MCF 10A (cell line): Measurements from ENCODE around the gene SCN1B. TPM values are rescaled to one million over a fixed set of nuclear protein-coding genes. Genes with fewer than 3 reads are reported as not detected.
"Not testable (repeated sequence)": the region's sequence is repeated elsewhere in the genome, so short reads cannot be mapped to it uniquely, and the experiment has no call there.

Experiments used
- BruUV-seq: library from RNA; stranded (reverse); fragments of 400-500 nt; replicated peaks from 2 replicates; lab custom pipeline; 2021; lab: Mats Ljungman, UMichigan
- CTCF ChIA-PET: fragments of 300-600 bp; sonication (Branson Sonifier 250); formaldehyde crosslinking; extraction: SDS; loops from one replicate; lab custom pipeline; 2021; ENCODE audit warnings: antibody characterized with exemption, inconsistent platforms; lab: Yijun Ruan, JAX
- POLR2A ChIA-PET: fragments of 300-600, 350-650 bp; sonication (Branson Sonifier 250); formaldehyde crosslinking; extraction: SDS; loops from one replicate; lab custom pipeline; 2020; ENCODE audit warnings: antibody characterized with exemption, inconsistent platforms; lab: Yijun Ruan, JAX
- DNase-seq: peaks from one replicate; pipeline ENCODE4 v3.0.0-alpha.2; 2018; ENCODE audit not compliant: unreplicated experiment
- H3K27ac Mint-ChIP-seq: one replicate; pipeline ENCODE4 v1.8.0; 2022; ENCODE audit warnings: mild to moderate bottlenecking, low read depth, mixed read lengths; ENCODE audit not compliant: unreplicated experiment
- H3K27me3 Mint-ChIP-seq: one replicate; pipeline ENCODE4 v1.8.0; 2022; ENCODE audit warnings: mixed read lengths; ENCODE audit not compliant: insufficient read depth, unreplicated experiment
- H3K36me3 Mint-ChIP-seq: one replicate; pipeline ENCODE4 v1.8.0; 2022; ENCODE audit warnings: mild to moderate bottlenecking, moderate library complexity, mixed read lengths; ENCODE audit not compliant: insufficient read depth, unreplicated experiment
- H3K4me1 Mint-ChIP-seq: one replicate; pipeline ENCODE4 v1.8.0; 2022; ENCODE audit warnings: mixed read lengths; ENCODE audit not compliant: insufficient read depth, unreplicated experiment
- H3K4me3 Mint-ChIP-seq: one replicate; pipeline ENCODE4 v1.8.0; 2022; ENCODE audit warnings: mild to moderate bottlenecking, moderate library complexity, mixed read lengths; ENCODE audit not compliant: unreplicated experiment
- H3K9me3 Mint-ChIP-seq: one replicate; pipeline ENCODE4 v1.8.0; 2022; ENCODE audit warnings: mixed read lengths; ENCODE audit not compliant: unreplicated experiment
- CTCF ChIP-seq: fragments of 200-600 bp; IDR thresholded peaks from one replicate; pipeline ENCODE4 v1.8.0; 2022; ENCODE audit warnings: antibody characterized with exemption, mild to moderate bottlenecking; ENCODE audit not compliant: unreplicated experiment
- intact Hi-C: fragments of 100-400 bp; cut with micrococcal nuclease; formaldehyde crosslinking; loops from 2 replicates; pipeline ENCODE4 v1.14.1; 2022
- total RNA-seq: library from RNA; stranded (reverse); gene quantifications from 2 replicates; pipeline ENCODE4 v1.2.3, GENCODE V29; 2022

SCN1B gene
- total RNA-seq, 1 experiment from 2014 or later, result 0.19 TPM

DNA sequence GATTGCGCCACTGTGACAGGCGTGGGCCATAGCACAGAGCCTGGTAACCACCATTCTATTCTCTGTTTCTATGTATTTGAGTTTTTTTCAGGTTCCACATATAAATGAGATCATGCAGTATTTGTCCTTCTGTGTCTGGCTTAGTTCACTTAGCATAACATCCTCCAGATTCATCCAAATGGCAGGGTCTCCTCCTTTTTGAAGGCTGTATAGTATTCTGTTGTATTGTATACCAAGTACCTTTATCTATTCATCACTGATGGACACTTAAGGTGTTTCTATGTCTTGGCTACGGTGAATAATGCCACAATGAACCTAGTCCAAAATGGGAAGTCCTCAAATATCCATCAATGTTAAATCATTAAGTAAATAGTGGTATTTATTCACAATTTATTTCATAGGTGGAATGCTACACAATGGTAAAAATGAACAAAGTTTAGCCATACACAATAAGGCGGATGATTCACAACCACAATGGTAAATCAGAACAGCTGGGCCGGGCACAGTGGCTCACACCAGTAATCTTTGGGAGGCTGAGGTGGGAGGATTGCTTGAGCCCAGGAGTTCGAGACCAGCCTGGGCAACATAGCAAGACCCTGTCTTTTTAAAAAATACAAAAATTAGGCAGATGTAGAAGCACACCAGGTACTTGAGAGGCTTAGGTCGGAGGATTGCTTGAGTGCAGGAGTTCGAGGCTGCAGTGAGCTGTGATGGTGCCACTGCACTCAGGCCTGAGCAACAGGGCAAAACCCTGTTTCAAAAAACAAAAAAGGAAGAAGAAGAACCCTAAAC lies 38.5 kb upstream of the SCN1B start:
- no peaks in the 10 kb centered on the region for H3K4me1 Mint-ChIP-seq
- POLR2A ChIA-PET, result no interaction called here
- no peak overlapping the region for H3K27ac Mint-ChIP-seq
- DNase-seq, result no peak
- peaks cover 13% of the 10 kb centered on the region for H3K27me3 Mint-ChIP-seq
- H3K36me3 Mint-ChIP-seq, result no peaks in the 10 kb centered on the region
- TF ChIP-seq CTCF, result no peak
- CTCF ChIA-PET, result interaction anchor here (0.6 to 0.7 kb wide), 3 partner anchors 18 to 42 kb away, joined by 3 to 5 read pairs (median 3); no protein-coding TSS in a partner anchor
- no TSS peak for BruUV-seq
- no peaks in the 10 kb centered on the region for H3K9me3 Mint-ChIP-seq
- intact Hi-C loops, result no loop called here
- no peak overlapping the region for H3K4me3 Mint-ChIP-seq

DNA sequence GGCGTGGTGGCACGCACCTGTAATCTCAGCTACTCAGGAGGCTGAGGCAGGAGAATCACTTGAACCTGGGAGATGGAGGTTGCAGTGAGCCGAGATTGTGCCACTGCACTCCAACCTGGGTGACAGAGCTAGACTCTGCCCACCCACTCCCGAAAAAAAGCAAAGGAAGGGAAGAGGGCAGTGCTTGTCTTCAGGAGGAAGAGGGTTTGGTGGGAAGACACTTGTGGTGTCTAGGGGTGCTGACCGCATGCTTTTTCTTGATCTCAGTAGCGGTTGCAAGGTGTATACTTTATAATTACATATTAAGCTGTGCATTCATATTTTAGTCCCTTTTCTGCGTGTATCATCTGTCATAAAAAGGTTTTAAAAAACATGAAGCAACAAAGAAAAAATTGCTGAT lies 37.7 kb upstream of the SCN1B start:
- not testable (repeated sequence) for H3K9me3 Mint-ChIP-seq, BruUV-seq
- CTCF ChIA-PET, result interaction anchor here (0.7 kb wide), 1 partner anchor 43 kb away, joined by 3 read pairs; no protein-coding TSS in a partner anchor

DNA sequence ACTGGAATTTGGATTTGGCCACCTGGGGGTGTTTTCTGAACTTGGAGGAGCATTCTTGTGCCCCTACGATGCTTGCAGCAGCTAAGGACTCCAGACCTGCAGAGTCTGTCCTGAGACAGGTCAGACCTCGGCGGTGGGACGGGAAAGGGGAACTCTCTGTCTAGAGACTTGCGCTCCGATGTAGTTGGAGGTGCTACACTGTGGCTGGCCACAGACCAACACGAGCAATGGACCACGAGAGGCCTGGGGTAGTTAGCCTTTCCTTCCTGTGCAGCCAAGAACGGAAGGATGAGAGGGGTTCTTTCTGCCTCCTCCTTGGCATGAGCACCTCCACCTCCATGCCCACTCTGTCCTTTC lies 36.0 kb upstream of the SCN1B start:
- no peak overlapping the region for H3K27ac Mint-ChIP-seq
- no peak for DNase-seq
- intact Hi-C loops, result no loop called here
- H3K9me3 Mint-ChIP-seq, result no peaks in the 10 kb centered on the region
- ChIA-PET CTCF (interaction anchor here (0.9 to 1.2 kb wide), 2 partner anchors 16 to 19 kb away, joined by 3 to 4 read pairs; no protein-coding TSS in a partner anchor), POLR2A (interaction anchor here (0.7 kb wide), 1 partner anchor 12 kb away, joined by 7 read pairs; no protein-coding TSS in a partner anchor)
- BruUV-seq, result no TSS peak
- H3K4me3 Mint-ChIP-seq, result no peak overlapping the region
- no peak for TF ChIP-seq CTCF
- no peaks in the 10 kb centered on the region for H3K36me3 Mint-ChIP-seq
- peaks cover 7% of the 10 kb centered on the region for H3K4me1 Mint-ChIP-seq
- H3K27me3 Mint-ChIP-seq, result peaks cover 13% of the 10 kb centered on the region

More for the DNA sequence above, 37.7 kb upstream of the SCN1B start:
- H3K4me3 Mint-ChIP-seq, intact Hi-C loops, H3K36me3 Mint-ChIP-seq, DNase-seq, H3K4me1 Mint-ChIP-seq, H3K27ac Mint-ChIP-seq, POLR2A ChIA-PET: not testable (repeated sequence)
- peaks cover 13% of the 10 kb centered on the region for H3K27me3 Mint-ChIP-seq

- Mint-ChIP-seq H3K4me1 (peaks cover 7% of the 10 kb centered on the region), H3K36me3 (no peaks in the 10 kb centered on the region), H3K27me3 (peaks cover 9% of the 10 kb centered on the region), H3K4me3 (no peak overlapping the region), H3K27ac (no peak overlapping the region), H3K9me3 (no peaks in the 10 kb centered on the region)
- no TSS peak for BruUV-seq
- ChIA-PET CTCF (interaction anchor here (0.5 to 1.8 kb wide), 4 partner anchors 11 to 849 kb away, joined by 3 to 7 read pairs (median 4); partner anchors contain the start of gene LGI4), POLR2A (no interaction called here)
- TF ChIP-seq CTCF, result no peak
- intact Hi-C loops, result no loop called here
- no peak for DNase-seq
These were observed 35.4 kb upstream of the SCN1B start for GRCh38 chr19:34994643-34995541.
